ENCODE measurements around the gene HTR3A. TPM values are rescaled to one million over a fixed set of nuclear protein-coding genes. Genes with fewer than 3 reads are reported as not detected.

The HTR3A gene
- total and polyA plus RNA-seq, 10 donors = 0.38 to 2.9 (median 0.57) TPM; not detected in 1

GRCh38 chr11:114019574-114019973 lies 44.7 kb downstream of the HTR3A start:
- Histone ChIP-seq H3K9me3 (no peaks in the 10 kb centered on the region), H3K4me1 (no peaks in the 10 kb centered on the region), H3K27me3 (replicated peaks in 1 of 7) (no peaks in the 10 kb centered on the region), H3K27ac (no peak overlapping the region), H3K36me3 (no peaks in the 10 kb centered on the region), H3K4me3 (no peak overlapping the region)
- DNase-seq = no peak
- intact Hi-C loops (cut with DNase I; ENCODE audit: low total_unique reads) = no loop called here
- TF ChIP-seq, protein P1, sequence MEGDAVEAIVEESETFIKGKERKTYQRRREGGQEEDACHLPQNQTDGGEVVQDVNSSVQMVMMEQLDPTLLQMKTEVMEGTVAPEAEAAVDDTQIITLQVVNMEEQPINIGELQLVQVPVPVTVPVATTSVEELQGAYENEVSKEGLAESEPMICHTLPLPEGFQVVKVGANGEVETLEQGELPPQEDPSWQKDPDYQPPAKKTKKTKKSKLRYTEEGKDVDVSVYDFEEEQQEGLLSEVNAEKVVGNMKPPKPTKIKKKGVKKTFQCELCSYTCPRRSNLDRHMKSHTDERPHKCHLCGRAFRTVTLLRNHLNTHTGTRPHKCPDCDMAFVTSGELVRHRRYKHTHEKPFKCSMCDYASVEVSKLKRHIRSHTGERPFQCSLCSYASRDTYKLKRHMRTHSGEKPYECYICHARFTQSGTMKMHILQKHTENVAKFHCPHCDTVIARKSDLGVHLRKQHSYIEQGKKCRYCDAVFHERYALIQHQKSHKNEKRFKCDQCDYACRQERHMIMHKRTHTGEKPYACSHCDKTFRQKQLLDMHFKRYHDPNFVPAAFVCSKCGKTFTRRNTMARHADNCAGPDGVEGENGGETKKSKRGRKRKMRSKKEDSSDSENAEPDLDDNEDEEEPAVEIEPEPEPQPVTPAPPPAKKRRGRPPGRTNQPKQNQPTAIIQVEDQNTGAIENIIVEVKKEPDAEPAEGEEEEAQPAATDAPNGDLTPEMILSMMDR (IDR thresholded peaks at IDR 0.05 in 8 of 11, conservative IDR thresholded peaks at IDR 0.05 in 3 of 11) = no peak
- TF ChIP-seq POLR2AphosphoS5 (IDR thresholded peaks at IDR 0.05) (no peak), POLR2A (IDR thresholded peaks at IDR 0.05) (no peak)
- 78 to 88% (median 85%) methylated on average over 5 of the region's 5 CpGs for WGBS, 5 donors

GRCh38 chr11:114025329-114025907 lies 50.5 kb downstream of the HTR3A start:
- WGBS, 5 donors = 74 to 82% (median 76%) methylated on average over 3 of the region's 3 CpGs
- Histone ChIP-seq H3K27me3 (replicated peaks in 1 of 7) (peaks cover 0 to 8% (median 0%) of the 10 kb centered on the region in 7 donors), H3K4me1 (peaks cover 0 to 6% (median 0%) of the 10 kb centered on the region in 6 donors), H3K27ac (no peak overlapping the region), H3K4me3 (no peak overlapping the region), H3K9me3 (no peaks in the 10 kb centered on the region), H3K36me3 (no peaks in the 10 kb centered on the region)
- intact Hi-C loops (cut with DNase I; ENCODE audit: low total_unique reads) = no loop called here
- DNase-seq = no peak
- TF ChIP-seq POLR2A (IDR thresholded peaks at IDR 0.05) (no peak), POLR2AphosphoS5 (IDR thresholded peaks at IDR 0.05) (no peak)
- TF ChIP-seq, protein P1 (IDR thresholded peaks at IDR 0.05 in 8 of 11, conservative IDR thresholded peaks at IDR 0.05 in 3 of 11) = no peak

DNA sequence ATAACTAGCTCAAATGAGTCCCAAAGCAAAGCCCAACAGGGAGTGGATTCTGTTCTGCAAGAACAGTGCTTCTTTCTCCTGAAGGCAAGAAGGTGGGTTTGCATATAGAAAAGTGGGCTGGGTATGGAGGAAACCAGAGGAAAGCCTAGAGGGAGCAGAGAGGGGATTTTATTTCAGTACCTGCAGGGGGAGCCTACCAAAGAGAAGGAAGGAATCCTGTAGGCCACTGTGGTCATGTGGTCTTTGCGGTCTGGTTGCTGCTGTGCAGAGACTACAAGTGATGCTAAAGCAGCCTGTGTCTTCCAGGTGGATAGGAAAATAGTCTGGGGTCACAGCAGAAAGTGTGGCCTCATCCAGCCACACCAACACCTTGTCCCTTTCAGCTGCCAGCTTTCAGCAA lies 51.4 kb downstream of the HTR3A start:
- 5 to 31% (median 17%) methylated on average over 1 of the region's 1 CpG for WGBS, 5 donors
- intact Hi-C loops (cut with DNase I; ENCODE audit: low total_unique reads) = no loop called here
- peaks cover 0 to 6% (median 0%) of the 10 kb centered on the region in 6 donors for H3K4me1 ChIP-seq
- DNase-seq = no peak
- H3K36me3 ChIP-seq = no peaks in the 10 kb centered on the region
- H3K27me3 ChIP-seq (replicated peaks in 1 of 7) = peaks cover 0 to 8% (median 0%) of the 10 kb centered on the region in 7 donors
- no peak overlapping the region for H3K4me3 ChIP-seq
- no peaks in the 10 kb centered on the region for H3K9me3 ChIP-seq
- no peak overlapping the region for H3K27ac ChIP-seq
- TF ChIP-seq POLR2AphosphoS5 (IDR thresholded peaks at IDR 0.05) = no peak
- TF ChIP-seq, protein P1 (IDR thresholded peaks at IDR 0.05 in 8 of 11, conservative IDR thresholded peaks at IDR 0.05 in 3 of 11) = peak in 6 of 11 experiments; percentile 10 to 23 (median 18)
- TF ChIP-seq POLR2A (IDR thresholded peaks at IDR 0.05) = no peak

DNA sequence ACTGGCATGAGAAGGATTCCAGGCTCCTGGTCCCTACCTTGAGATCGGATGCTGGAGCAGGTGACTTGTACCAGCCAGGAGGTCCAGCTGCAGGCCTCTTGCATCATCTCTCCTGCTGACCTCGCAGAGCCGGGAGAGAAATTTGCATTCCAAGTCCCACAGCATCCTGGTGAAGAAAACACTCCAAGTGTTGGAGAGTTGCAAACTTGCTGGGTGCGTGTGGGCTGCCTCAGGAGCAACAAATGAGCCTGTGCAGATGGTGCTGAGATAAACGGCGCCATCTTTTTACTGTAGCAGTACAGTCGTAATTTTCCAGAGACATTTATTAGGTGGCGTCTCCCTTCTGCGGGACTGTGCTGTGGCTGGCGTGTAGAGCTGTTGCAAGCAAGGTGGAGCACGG lies 52.5 kb downstream of the HTR3A start:
- Histone ChIP-seq H3K27me3 (replicated peaks in 1 of 7) (peaks cover 0 to 8% (median 0%) of the 10 kb centered on the region in 7 donors), H3K36me3 (no peaks in the 10 kb centered on the region), H3K4me1 (peaks cover 0 to 10% (median 0%) of the 10 kb centered on the region in 6 donors), H3K4me3 (no peak overlapping the region), H3K9me3 (no peaks in the 10 kb centered on the region), H3K27ac (no peak overlapping the region)
- no peak for DNase-seq
- WGBS, 5 donors = 83 to 91% (median 85%) methylated on average over 11 of the region's 11 CpGs
- intact Hi-C loops (cut with DNase I; ENCODE audit: low total_unique reads) = no loop called here
- TF ChIP-seq POLR2AphosphoS5 (IDR thresholded peaks at IDR 0.05) (no peak), POLR2A (IDR thresholded peaks at IDR 0.05) (no peak)
- TF ChIP-seq, protein P1 (IDR thresholded peaks at IDR 0.05 in 8 of 11, conservative IDR thresholded peaks at IDR 0.05 in 3 of 11) = no peak

All from spleen (tissue), 11 donors.